HEK293 (cell line): Measurements from ENCODE around the gene PHYKPL.

Source experiments
- CTCF ChIA-PET: fragments of 350-600 bp; formaldehyde crosslinking; extraction: SDS; loops from one replicate; lab custom pipeline; 2021; ENCODE audit warnings: antibody characterized with exemption; lab: Yijun Ruan, JAX
- POLR2A ChIA-PET: fragments of 300-600 bp; formaldehyde crosslinking; extraction: SDS; loops from one replicate; lab custom pipeline; 2020; ENCODE audit warnings: antibody characterized with exemption, inconsistent platforms; lab: Yijun Ruan, JAX
- H3K27ac ChIP-seq: fragments of 200-500 bp; sonication (Bioruptor generic); 2 replicates; pipeline ENCODE4 v1.5.1; 2014; ENCODE audit warnings: low read depth, low read length, control low read depth, inconsistent platforms; ENCODE audit errors: extremely low read depth
- H3K36me3 ChIP-seq, 2 experiments: fragments of 200-500 bp in 1 of 2; sonication (Bioruptor generic) in 1 of 2; 1 replicate in 1 of 2; 2 replicates in 1 of 2; pipeline ENCODE4 v1.5.1; 2014 to 2017; ENCODE audit warnings: inconsistent platforms in 2 of 2, low read length in 2 of 2; ENCODE audit not compliant: control insufficient read depth in 2 of 2, insufficient read depth in 1 of 2
- H3K4me1 ChIP-seq: fragments of 200-500 bp; sonication (Bioruptor generic); 2 replicates; pipeline ENCODE4 v1.5.1; 2014; ENCODE audit warnings: mild to moderate bottlenecking, low read length, inconsistent platforms; ENCODE audit not compliant: control insufficient read depth, insufficient read depth
- H3K4me3 ChIP-seq: 2 replicates; pipeline ENCODE4 v1.5.1; 2011; ENCODE audit warnings: low read depth, mild to moderate bottlenecking, control low read depth, low read length, moderate library complexity
- H3K9me3 ChIP-seq: fragments of 200-500 bp; sonication (Bioruptor generic); 2 replicates; pipeline ENCODE4 v1.5.1; 2014; ENCODE audit warnings: low read depth, low read length, inconsistent platforms; ENCODE audit not compliant: control insufficient read depth, insufficient read depth
- BCL11A ChIP-seq: fragments of 450-650 bp; formaldehyde crosslinking; IDR thresholded peaks from 2 replicates; pipeline ENCODE4 v1.5.1; 2016; ENCODE audit warnings: low read depth, missing biosample characterization, missing genetic modification characterization
- HOXD13 ChIP-seq: sonication (generic); formaldehyde crosslinking; IDR thresholded peaks from 2 replicates; pipeline ENCODE4 v1.8.0; 2022; ENCODE audit warnings: missing genetic modification reagents, borderline replicate concordance
- SCRT1 ChIP-seq: fragments of 450-650 bp; formaldehyde crosslinking; IDR thresholded peaks from 2 replicates; pipeline ENCODE4 v1.5.1; 2016; ENCODE audit warnings: missing biosample characterization, missing genetic modification characterization, borderline replicate concordance
- ZBTB21 ChIP-seq: fragments of 450-650 bp; formaldehyde crosslinking; IDR thresholded peaks from 2 replicates; pipeline ENCODE4 v1.5.1; 2017; ENCODE audit warnings: missing biosample characterization, missing genetic modification characterization
- ZNF211 ChIP-seq: fragments of 450-650 bp; formaldehyde crosslinking; IDR thresholded peaks from 2 replicates; pipeline ENCODE4 v1.5.1; 2016; ENCODE audit warnings: low read depth, missing biosample characterization, missing genetic modification characterization
- ZNF223 ChIP-seq: fragments of 450-650 bp; formaldehyde crosslinking; IDR thresholded peaks from 2 replicates; pipeline ENCODE4 v1.5.1; 2016; ENCODE audit warnings: missing biosample characterization, missing genetic modification characterization
- ZNF341 ChIP-seq: fragments of 450-650 bp; formaldehyde crosslinking; IDR thresholded peaks from 2 replicates; pipeline ENCODE4; 2016; ENCODE audit warnings: low read depth, missing biosample characterization, missing genetic modification characterization
- ZNF362 ChIP-seq: fragments of 450-650 bp; formaldehyde crosslinking; IDR thresholded peaks from 2 replicates; pipeline ENCODE4 v1.5.1; 2016; ENCODE audit warnings: missing biosample characterization, missing genetic modification characterization
- ZNF48 ChIP-seq: fragments of 450-650 bp; formaldehyde crosslinking; IDR thresholded peaks from 2 replicates; pipeline ENCODE4 v1.5.1; 2016; ENCODE audit warnings: missing biosample characterization, missing genetic modification characterization
- ZNF548 ChIP-seq: fragments of 450-650 bp; formaldehyde crosslinking; IDR thresholded peaks from 2 replicates; pipeline ENCODE4 v1.5.1; 2016; ENCODE audit warnings: missing biosample characterization, missing genetic modification characterization
- TF ChIP-seq, protein P1 (sequence below): fragments of 450-650 bp; IDR thresholded peaks from 2 replicates; pipeline ENCODE4 v1.5.1; 2018; ENCODE audit warnings: missing biosample characterization, missing genetic modification characterization
- TF ChIP-seq, protein P2 (sequence below): fragments of 450-650 bp; formaldehyde crosslinking; IDR thresholded peaks from 2 replicates; pipeline ENCODE4 v1.5.1; 2016; ENCODE audit warnings: missing biosample characterization, missing genetic modification characterization, low read depth

Gene PHYKPL

DNA sequence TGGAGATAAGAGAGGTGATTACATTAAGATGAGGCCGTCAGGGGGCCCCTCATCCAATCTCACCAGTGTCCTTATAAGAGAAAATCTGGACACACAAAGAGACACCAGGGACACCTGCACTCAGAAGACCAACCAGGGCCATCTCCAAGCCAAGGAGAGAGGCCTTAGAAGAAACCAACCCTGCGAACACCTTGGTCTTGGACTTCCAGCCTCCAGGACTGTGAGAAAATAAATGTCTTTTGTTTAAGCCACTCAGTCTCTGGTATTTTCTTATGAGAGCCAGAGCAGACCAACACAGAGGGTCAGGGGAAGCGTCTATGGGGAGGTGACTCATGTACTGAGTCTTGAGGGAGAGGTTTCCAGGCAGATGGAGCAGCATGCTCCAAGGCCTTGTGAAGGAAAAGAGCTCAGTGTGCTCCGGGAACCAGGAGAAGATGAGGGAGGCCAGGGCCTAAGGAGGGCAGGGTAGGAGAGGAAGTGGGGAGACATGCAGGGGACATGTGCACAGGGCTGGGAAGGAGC lies 5.4 kb downstream of the PHYKPL start:
- Histone ChIP-seq H3K27ac (no peak overlapping the region), H3K9me3 (no peaks in the 10 kb centered on the region), H3K36me3 (peaks cover 15 to 88% of the 10 kb centered on the region in 2 experiments; a peak in 2 of 3 replicates), H3K4me3 (no peak overlapping the region), H3K4me1 (no peaks in the 10 kb centered on the region)
- CTCF ChIA-PET: no interaction called here
- TF ChIP-seq, protein P1, sequence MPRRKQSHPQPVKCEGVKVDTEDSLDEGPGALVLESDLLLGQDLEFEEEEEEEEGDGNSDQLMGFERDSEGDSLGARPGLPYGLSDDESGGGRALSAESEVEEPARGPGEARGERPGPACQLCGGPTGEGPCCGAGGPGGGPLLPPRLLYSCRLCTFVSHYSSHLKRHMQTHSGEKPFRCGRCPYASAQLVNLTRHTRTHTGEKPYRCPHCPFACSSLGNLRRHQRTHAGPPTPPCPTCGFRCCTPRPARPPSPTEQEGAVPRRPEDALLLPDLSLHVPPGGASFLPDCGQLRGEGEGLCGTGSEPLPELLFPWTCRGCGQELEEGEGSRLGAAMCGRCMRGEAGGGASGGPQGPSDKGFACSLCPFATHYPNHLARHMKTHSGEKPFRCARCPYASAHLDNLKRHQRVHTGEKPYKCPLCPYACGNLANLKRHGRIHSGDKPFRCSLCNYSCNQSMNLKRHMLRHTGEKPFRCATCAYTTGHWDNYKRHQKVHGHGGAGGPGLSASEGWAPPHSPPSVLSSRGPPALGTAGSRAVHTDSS (tag by site-specific recombination): no peak
- TF ChIP-seq ZNF48 (no peak), ZNF548 (peak; percentile 98)
- POLR2A ChIA-PET: interaction anchor here (5.1 kb wide), 1 partner anchor 23 kb away, joined by 20 read pairs; the partner anchor contains the start of gene HNRNPAB

DNA sequence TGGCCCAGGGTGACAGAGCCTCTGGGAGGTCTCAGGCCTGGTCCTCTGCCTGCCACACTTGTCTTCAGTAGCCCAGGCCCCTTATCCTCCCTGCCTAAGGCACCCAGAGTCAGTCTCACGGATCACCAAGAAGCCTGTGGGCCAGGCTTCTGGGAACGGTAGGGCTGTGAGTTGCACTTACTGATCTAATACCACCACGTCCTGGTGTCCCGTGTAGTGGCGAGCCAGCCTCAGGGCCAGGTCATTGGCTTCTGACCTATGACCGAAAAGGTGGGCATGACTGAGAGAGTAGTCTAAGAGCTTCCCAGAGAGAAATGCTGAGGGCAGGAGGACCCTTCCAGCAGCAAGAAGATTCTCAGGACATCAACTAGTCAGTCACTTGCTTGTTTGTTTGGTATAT lies 7.4 kb downstream of the PHYKPL start:
- Histone ChIP-seq H3K27ac (no peak overlapping the region), H3K4me3 (no peak overlapping the region), H3K9me3 (no peaks in the 10 kb centered on the region), H3K36me3 (peaks cover 19 to 92% of the 10 kb centered on the region in 2 experiments; a peak in 2 of 3 replicates), H3K4me1 (no peaks in the 10 kb centered on the region)
- POLR2A ChIA-PET: interaction anchor here (1.6 to 5.1 kb wide), 2 partner anchors 21 to 72 kb away, joined by 4 to 20 read pairs; partner anchors contain the start of genes HNRNPAB and NHP2
- no peak for TF ChIP-seq ZBTB21 (tag by site-specific recombination)
- TF ChIP-seq SCRT1: no peak
- no peak for TF ChIP-seq HOXD13 (CRISPR knock-in tag)
- no peak for TF ChIP-seq BCL11A (tag by site-specific recombination)
- CTCF ChIA-PET: no interaction called here

- H3K4me1 ChIP-seq: no peaks in the 10 kb centered on the region
- POLR2A ChIA-PET: interaction anchor here (0.9 to 5.1 kb wide), 3 partner anchors 9 to 71 kb away, joined by 3 to 20 read pairs (median 4); partner anchors contain the start of genes HNRNPAB and NHP2
- H3K9me3 ChIP-seq: no peaks in the 10 kb centered on the region
- no peak overlapping the region for H3K27ac ChIP-seq
- no peak overlapping the region for H3K4me3 ChIP-seq
- CTCF ChIA-PET: interaction anchor here (0.6 kb wide), 1 partner anchor 148 kb away, joined by 3 read pairs; no protein-coding TSS in a partner anchor
- TF ChIP-seq, protein P2, sequence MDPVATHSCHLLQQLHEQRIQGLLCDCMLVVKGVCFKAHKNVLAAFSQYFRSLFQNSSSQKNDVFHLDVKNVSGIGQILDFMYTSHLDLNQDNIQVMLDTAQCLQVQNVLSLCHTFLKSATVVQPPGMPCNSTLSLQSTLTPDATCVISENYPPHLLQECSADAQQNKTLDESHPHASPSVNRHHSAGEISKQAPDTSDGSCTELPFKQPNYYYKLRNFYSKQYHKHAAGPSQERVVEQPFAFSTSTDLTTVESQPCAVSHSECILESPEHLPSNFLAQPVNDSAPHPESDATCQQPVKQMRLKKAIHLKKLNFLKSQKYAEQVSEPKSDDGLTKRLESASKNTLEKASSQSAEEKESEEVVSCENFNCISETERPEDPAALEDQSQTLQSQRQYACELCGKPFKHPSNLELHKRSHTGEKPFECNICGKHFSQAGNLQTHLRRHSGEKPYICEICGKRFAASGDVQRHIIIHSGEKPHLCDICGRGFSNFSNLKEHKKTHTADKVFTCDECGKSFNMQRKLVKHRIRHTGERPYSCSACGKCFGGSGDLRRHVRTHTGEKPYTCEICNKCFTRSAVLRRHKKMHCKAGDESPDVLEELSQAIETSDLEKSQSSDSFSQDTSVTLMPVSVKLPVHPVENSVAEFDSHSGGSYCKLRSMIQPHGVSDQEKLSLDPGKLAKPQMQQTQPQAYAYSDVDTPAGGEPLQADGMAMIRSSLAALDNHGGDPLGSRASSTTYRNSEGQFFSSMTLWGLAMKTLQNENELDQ (tag by site-specific recombination): no peak
- TF ChIP-seq ZNF223 (tag by site-specific recombination) (no peak), ZNF341 (tag by site-specific recombination) (no peak), BCL11A (tag by site-specific recombination) (no peak), ZNF211 (no peak), ZNF362 (tag by site-specific recombination) (no peak)
- peaks cover 23 to 89% of the 10 kb centered on the region in 2 experiments; a peak in 2 of 3 replicates for H3K36me3 ChIP-seq
Observed at GRCh38 chr5:178224403-178224802, 8.2 kb downstream of the PHYKPL start.
